Measurements from ENCODE around the gene CYP39A1. TPM values are rescaled to one million over a fixed set of nuclear protein-coding genes. Genes with fewer than 3 reads are reported as not detected.

The CYP39A1 gene
- polyA plus RNA-seq, 1 donor: 3.4 TPM

GRCh38 chr6:46684771-46685170 is 32.2 kb upstream of the CYP39A1 start:
- 84% methylated on average over 4 of the region's 4 CpGs for WGBS (ENCODE audit: insufficient coverage, low lambda C conversion rate)
- Histone ChIP-seq H3K4me3 (ENCODE audit: low read length) (no peak overlapping the region), H3K9me3 (ENCODE audit: control insufficient read depth, low read depth, low read length) (peaks cover 15% of the 10 kb centered on the region), H3K27me3 (ENCODE audit: control insufficient read depth, insufficient read depth, low read length) (no peaks in the 10 kb centered on the region), H3K27ac (ENCODE audit: low read length) (no peak overlapping the region), H3K4me1 (ENCODE audit: control insufficient read depth, insufficient read depth, low read length) (no peaks in the 10 kb centered on the region), H3K36me3 (ENCODE audit: control insufficient read depth, insufficient read depth, low read length) (no peaks in the 10 kb centered on the region)
- DNase-seq: no peak

- WGBS (ENCODE audit: insufficient coverage, low lambda C conversion rate): no CpG with 5 or more reads among the region's 4 CpGs
- Histone ChIP-seq H3K4me1 (ENCODE audit: control insufficient read depth, insufficient read depth, low read length) (no peaks in the 10 kb centered on the region), H3K36me3 (ENCODE audit: control insufficient read depth, insufficient read depth, low read length) (peaks cover 6% of the 10 kb centered on the region), H3K27me3 (ENCODE audit: control insufficient read depth, insufficient read depth, low read length) (no peaks in the 10 kb centered on the region), H3K27ac (ENCODE audit: low read length) (no peak overlapping the region), H3K4me3 (ENCODE audit: low read length) (no peak overlapping the region), H3K9me3 (ENCODE audit: control insufficient read depth, low read depth, low read length) (no peaks in the 10 kb centered on the region)
- no peak for DNase-seq
Measured at GRCh38 chr6:46677314-46677654, 24.7 kb upstream of the CYP39A1 start.

DNA sequence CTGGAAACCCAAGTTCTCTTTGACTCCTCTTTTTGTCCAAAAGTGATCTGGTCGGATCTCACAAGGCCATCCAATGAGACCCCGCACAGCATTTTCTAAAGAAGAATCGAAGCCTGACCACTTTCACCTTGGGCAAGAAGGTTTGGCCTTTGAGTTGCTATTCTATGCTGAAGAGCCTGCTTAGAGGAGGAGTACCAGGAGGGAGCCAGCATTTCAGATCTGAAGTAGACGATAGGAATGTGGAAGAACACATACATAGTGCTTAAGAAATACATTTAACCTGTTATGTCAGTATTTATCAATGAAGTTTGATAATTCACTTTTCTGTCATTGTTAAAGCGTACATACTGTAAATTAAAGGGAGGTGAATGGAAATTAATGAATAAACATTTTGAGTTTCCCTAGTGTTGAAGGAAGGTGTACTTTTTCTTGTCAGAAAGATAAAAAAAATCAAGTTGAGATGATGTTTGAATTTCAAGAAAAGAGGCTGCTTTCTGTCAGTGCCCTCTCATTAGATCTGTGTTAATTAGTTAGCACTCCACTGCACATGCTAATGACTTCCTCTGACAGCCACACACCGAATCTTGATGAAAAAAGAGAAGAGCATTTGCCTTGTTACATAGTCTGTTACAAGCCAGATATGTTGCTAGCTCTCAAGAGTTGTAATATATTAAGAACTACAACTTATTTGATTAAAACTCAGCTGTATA is 24.1 kb upstream of the CYP39A1 start:
- no peak for DNase-seq
- H3K27ac ChIP-seq (ENCODE audit: low read length): no peak overlapping the region
- H3K9me3 ChIP-seq (ENCODE audit: control insufficient read depth, low read depth, low read length): no peaks in the 10 kb centered on the region
- peaks cover 10% of the 10 kb centered on the region for H3K36me3 ChIP-seq (ENCODE audit: control insufficient read depth, insufficient read depth, low read length)
- no peaks in the 10 kb centered on the region for H3K4me1 ChIP-seq (ENCODE audit: control insufficient read depth, insufficient read depth, low read length)
- 77% methylated on average over 2 of the region's 6 CpGs for WGBS (ENCODE audit: insufficient coverage, low lambda C conversion rate)
- H3K27me3 ChIP-seq (ENCODE audit: control insufficient read depth, insufficient read depth, low read length): no peaks in the 10 kb centered on the region
- no peak overlapping the region for H3K4me3 ChIP-seq (ENCODE audit: low read length)

GRCh38 chr6:46674410-46674809 is 21.8 kb upstream of the CYP39A1 start:
- peaks cover 13% of the 10 kb centered on the region for H3K36me3 ChIP-seq (ENCODE audit: control insufficient read depth, insufficient read depth, low read length)
- WGBS (ENCODE audit: insufficient coverage, low lambda C conversion rate): no CpG with 5 or more reads among the region's 1 CpG
- no peaks in the 10 kb centered on the region for H3K27me3 ChIP-seq (ENCODE audit: control insufficient read depth, insufficient read depth, low read length)
- H3K27ac ChIP-seq (ENCODE audit: low read length): no peak overlapping the region
- DNase-seq: no peak
- H3K4me3 ChIP-seq (ENCODE audit: low read length): no peak overlapping the region
- H3K4me1 ChIP-seq (ENCODE audit: control insufficient read depth, insufficient read depth, low read length): no peaks in the 10 kb centered on the region
- no peaks in the 10 kb centered on the region for H3K9me3 ChIP-seq (ENCODE audit: control insufficient read depth, low read depth, low read length)

DNA sequence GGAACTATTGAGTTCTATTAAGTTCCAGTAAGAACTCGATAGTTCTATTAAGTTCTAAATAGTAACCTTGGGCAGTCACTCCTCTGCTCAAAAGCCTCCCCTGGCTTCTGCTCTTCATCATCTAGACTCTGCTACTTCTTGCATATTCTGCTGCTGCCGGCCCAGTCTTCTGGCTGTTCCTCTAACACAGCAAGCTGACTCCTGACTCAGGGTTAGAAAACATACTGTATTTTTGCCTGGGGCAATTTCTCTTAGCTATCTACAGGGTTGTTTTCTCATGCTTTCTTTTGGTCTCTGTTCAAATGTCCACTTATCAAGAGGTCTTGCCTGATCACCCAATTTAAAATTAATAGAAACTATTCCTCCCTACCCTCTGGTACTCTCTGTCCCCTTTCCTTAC is 14.8 kb upstream of the CYP39A1 start:
- Histone ChIP-seq H3K4me1 (ENCODE audit: control insufficient read depth, insufficient read depth, low read length) (no peaks in the 10 kb centered on the region), H3K27me3 (ENCODE audit: control insufficient read depth, insufficient read depth, low read length) (no peaks in the 10 kb centered on the region), H3K9me3 (ENCODE audit: control insufficient read depth, low read depth, low read length) (no peaks in the 10 kb centered on the region), H3K36me3 (ENCODE audit: control insufficient read depth, insufficient read depth, low read length) (peaks cover 14% of the 10 kb centered on the region), H3K27ac (ENCODE audit: low read length) (no peak overlapping the region), H3K4me3 (ENCODE audit: low read length) (no peak overlapping the region)
- no peak for DNase-seq
- WGBS (ENCODE audit: insufficient coverage, low lambda C conversion rate): no CpG with 5 or more reads among the region's 2 CpGs

DNA sequence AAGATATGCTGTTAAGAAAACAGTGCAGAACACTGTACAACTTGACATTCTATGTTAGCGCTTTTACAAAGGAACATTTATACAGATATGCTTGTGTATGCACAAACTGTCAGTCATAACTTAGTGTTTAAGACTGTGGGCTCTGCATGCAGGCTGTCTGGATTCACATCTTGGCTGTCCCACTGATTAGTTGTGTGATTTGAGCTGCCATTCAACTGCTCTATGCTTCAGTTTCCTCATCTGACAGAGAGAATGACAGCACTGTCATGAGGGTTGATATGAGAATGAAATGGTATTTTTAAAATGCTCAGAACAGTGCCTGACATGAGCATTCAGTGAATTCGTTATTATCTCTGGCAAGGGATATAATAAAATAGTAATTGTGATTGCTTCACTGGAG is 8.9 kb upstream of the CYP39A1 start:
- DNase-seq: no peak
- no CpG with 5 or more reads among the region's 2 CpGs for WGBS (ENCODE audit: insufficient coverage, low lambda C conversion rate)
- Histone ChIP-seq H3K4me3 (ENCODE audit: low read length) (no peak overlapping the region), H3K36me3 (ENCODE audit: control insufficient read depth, insufficient read depth, low read length) (peaks cover 5% of the 10 kb centered on the region), H3K27ac (ENCODE audit: low read length) (no peak overlapping the region), H3K4me1 (ENCODE audit: control insufficient read depth, insufficient read depth, low read length) (no peaks in the 10 kb centered on the region), H3K27me3 (ENCODE audit: control insufficient read depth, insufficient read depth, low read length) (no peaks in the 10 kb centered on the region), H3K9me3 (ENCODE audit: control insufficient read depth, low read depth, low read length) (no peaks in the 10 kb centered on the region)

DNA sequence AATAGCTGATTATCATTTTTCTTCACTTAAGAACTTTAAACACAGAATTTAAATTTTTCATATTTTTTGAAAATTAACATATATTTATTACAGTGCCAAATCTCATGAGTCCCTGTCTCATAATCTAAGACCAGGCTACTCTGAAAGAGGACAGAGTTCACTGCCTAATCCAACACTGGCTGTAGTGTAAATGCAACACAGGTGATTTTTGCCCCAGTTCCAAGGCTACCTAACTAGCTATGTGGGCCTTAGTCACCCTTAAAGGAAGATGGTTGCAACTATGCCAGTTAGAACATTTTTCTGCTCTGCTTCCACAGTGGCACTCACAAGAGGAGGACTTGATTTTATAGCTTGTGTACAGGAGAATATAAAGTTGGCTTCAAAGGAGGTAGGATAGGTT is 5.0 kb upstream of the CYP39A1 start:
- H3K9me3 ChIP-seq (ENCODE audit: control insufficient read depth, low read depth, low read length): peaks cover 3% of the 10 kb centered on the region
- no peaks in the 10 kb centered on the region for H3K27me3 ChIP-seq (ENCODE audit: control insufficient read depth, insufficient read depth, low read length)

DNA sequence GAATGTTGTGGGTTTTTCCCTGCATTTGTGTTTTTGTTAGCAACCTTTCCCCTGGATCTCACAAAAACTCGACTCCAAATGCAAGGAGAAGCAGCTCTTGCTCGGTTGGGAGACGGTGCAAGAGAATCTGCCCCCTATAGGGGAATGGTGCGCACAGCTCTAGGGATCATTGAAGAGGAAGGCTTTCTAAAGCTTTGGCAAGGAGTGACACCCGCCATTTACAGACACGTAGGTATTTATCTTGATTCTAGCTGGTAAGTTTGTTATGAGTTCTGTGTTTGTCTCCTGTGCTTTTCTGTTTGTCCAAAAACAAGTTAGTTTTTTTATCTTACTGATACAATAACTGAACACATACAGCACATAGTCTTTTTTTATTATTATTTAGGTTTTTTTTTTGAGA is 3.2 kb upstream of the CYP39A1 start:
- Histone ChIP-seq H3K36me3 (ENCODE audit: control insufficient read depth, insufficient read depth, low read length) (peaks cover 2% of the 10 kb centered on the region), H3K4me3 (ENCODE audit: low read length) (no peak overlapping the region), H3K9me3 (ENCODE audit: control insufficient read depth, low read depth, low read length) (peaks cover 3% of the 10 kb centered on the region), H3K4me1 (ENCODE audit: control insufficient read depth, insufficient read depth, low read length) (peaks cover 3% of the 10 kb centered on the region), H3K27me3 (ENCODE audit: control insufficient read depth, insufficient read depth, low read length) (no peaks in the 10 kb centered on the region), H3K27ac (ENCODE audit: low read length) (no peak overlapping the region)
- 40% methylated on average over 1 of the region's 6 CpGs for WGBS (ENCODE audit: insufficient coverage, low lambda C conversion rate)
- no peak for DNase-seq

More for the DNA sequence above, 5.0 kb upstream of the CYP39A1 start:
- peaks cover 2% of the 10 kb centered on the region for H3K36me3 ChIP-seq (ENCODE audit: control insufficient read depth, insufficient read depth, low read length)
- H3K4me3 ChIP-seq (ENCODE audit: low read length): no peak overlapping the region
- peak in 1 of 2 donors; percentile 27 for DNase-seq
- no peak overlapping the region for H3K27ac ChIP-seq (ENCODE audit: low read length)
- no peaks in the 10 kb centered on the region for H3K4me1 ChIP-seq (ENCODE audit: control insufficient read depth, insufficient read depth, low read length)

GRCh38 chr6:46653439-46654195 is 999 bp upstream of the CYP39A1 start:
- Histone ChIP-seq H3K9me3 (ENCODE audit: control insufficient read depth, low read depth, low read length) (peaks cover 3% of the 10 kb centered on the region), H3K36me3 (ENCODE audit: control insufficient read depth, insufficient read depth, low read length) (peaks cover 2% of the 10 kb centered on the region), H3K4me3 (ENCODE audit: low read length) (peak overlapping the region; percentile 98), H3K4me1 (ENCODE audit: control insufficient read depth, insufficient read depth, low read length) (peaks cover 10% of the 10 kb centered on the region), H3K27ac (ENCODE audit: low read length) (no peak overlapping the region), H3K27me3 (ENCODE audit: control insufficient read depth, insufficient read depth, low read length) (no peaks in the 10 kb centered on the region)
- WGBS (ENCODE audit: insufficient coverage, low lambda C conversion rate): 35% methylated on average over 4 of the region's 10 CpGs
- peak; percentile 16 to 63 for DNase-seq

DNA sequence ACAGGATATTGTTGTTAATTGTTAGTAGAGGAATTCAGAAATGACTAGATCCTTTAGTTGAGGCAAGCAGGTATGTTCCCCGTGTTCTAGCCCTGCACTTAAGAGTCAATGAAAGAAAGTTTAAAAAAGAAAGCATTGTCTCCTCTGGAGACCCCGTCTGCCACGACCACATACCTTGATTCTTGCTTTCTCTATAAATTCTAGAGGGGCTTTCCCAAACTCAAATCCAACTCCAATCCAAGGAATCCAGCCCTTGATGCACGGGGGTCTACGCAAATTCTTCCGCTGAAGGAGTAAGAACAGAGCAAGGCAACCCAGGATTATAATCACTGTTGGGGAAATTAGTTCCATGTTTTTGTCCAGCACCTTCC is 401 bp downstream of the CYP39A1 start:
- H3K27me3 ChIP-seq (ENCODE audit: control insufficient read depth, insufficient read depth, low read length): no peaks in the 10 kb centered on the region
- peaks cover 11% of the 10 kb centered on the region for H3K4me1 ChIP-seq (ENCODE audit: control insufficient read depth, insufficient read depth, low read length)
- peaks cover 3% of the 10 kb centered on the region for H3K9me3 ChIP-seq (ENCODE audit: control insufficient read depth, low read depth, low read length)
- WGBS (ENCODE audit: insufficient coverage, low lambda C conversion rate): 0% methylated on average over 2 of the region's 6 CpGs
- H3K4me3 ChIP-seq (ENCODE audit: low read length): peak overlapping the region; percentile 98
- H3K27ac ChIP-seq (ENCODE audit: low read length): peak overlapping the region; percentile 77
- DNase-seq: no peak
- H3K36me3 ChIP-seq (ENCODE audit: control insufficient read depth, insufficient read depth, low read length): peaks cover 2% of the 10 kb centered on the region

GRCh38 chr6:46651816-46652215 is 802 bp downstream of the CYP39A1 start:
- H3K27ac ChIP-seq (ENCODE audit: low read length): peak overlapping the region; percentile 77
- H3K36me3 ChIP-seq (ENCODE audit: control insufficient read depth, insufficient read depth, low read length): peaks cover under 1% of the 10 kb centered on the region
- peaks cover 11% of the 10 kb centered on the region for H3K4me1 ChIP-seq (ENCODE audit: control insufficient read depth, insufficient read depth, low read length)
- peak in 1 of 2 donors; percentile 55 for DNase-seq
- WGBS (ENCODE audit: insufficient coverage, low lambda C conversion rate): 0% methylated on average over 2 of the region's 8 CpGs
- peak overlapping the region; percentile 98 for H3K4me3 ChIP-seq (ENCODE audit: low read length)
- H3K9me3 ChIP-seq (ENCODE audit: control insufficient read depth, low read depth, low read length): peaks cover 3% of the 10 kb centered on the region
- H3K27me3 ChIP-seq (ENCODE audit: control insufficient read depth, insufficient read depth, low read length): no peaks in the 10 kb centered on the region

All from large intestine (tissue), 3 donors.